Stimulated activated CD4-positive, alpha-beta T cell treated with anti-CD3 and anti-CD28 coated beads, Interleukin-1b, Interleukin-23, amount 100 ng/mL, for 4 hours (primary cell): Measurements from ENCODE around the gene TMEFF2.

Experiments
- DNase-seq, 2 donors: peaks; one replicate each; pipeline ENCODE4 v3.0.0-alpha.2; 2020; ENCODE audit warnings: low read depth in 2 of 2

The TMEFF2 gene

DNA sequence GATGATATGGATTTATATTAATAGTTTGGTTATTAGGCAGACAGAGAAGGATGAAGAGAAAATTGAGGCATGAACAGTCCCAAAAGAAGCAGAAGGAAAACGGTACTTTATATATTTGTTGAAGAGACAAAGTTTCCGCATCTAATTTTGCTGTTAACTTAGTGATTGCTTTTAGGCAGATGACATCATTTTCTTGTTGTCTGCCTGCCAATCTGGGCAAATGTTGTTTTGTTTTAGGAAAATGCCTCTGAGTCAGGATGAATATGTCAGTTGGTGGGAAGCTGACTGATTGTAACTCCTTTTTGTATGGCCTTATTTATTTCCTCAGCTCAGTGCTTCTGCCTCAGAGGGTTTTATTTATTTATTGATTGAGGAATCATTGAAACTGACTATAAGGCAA, 295.3 kb downstream of the TMEFF2 start:
- no peak for DNase-seq
